Panc1 (cell line): Measurements from ENCODE around the gene CCDC148. TPM values are rescaled to one million over a fixed set of nuclear protein-coding genes. Genes with fewer than 3 reads are reported as not detected.

ENCODE experiments used
- ATAC-seq: fragments of 200-7000 bp; cut with Tn5 transposase; 2 replicates; pipeline ENCODE4 v1.9.1; 2020; ENCODE audit warnings: mild to moderate bottlenecking, moderate library complexity
- BruUV-seq: library from RNA; stranded (reverse); fragments of 400-500 nt; replicated peaks from 2 replicates; lab custom pipeline; 2021; lab: Mats Ljungman, UMichigan
- CTCF ChIA-PET: fragments of 300-600 bp; sonication (Branson Sonifier 250); formaldehyde crosslinking; loops from one replicate; lab custom pipeline; 2022; ENCODE audit warnings: antibody characterized with exemption; lab: Charles Lee
- POLR2A ChIA-PET: fragments of 300-600 bp; sonication (Branson Sonifier 250); formaldehyde crosslinking; loops from one replicate; lab custom pipeline; 2022; ENCODE audit warnings: antibody characterized with exemption; lab: Charles Lee
- DNase-seq: peaks from one replicate; pipeline ENCODE4 v3.0.0-alpha.2; 2010; ENCODE audit warnings: low read depth, low spot score
- H3K27ac ChIP-seq: 2 replicates; pipeline ENCODE4 v1.5.1; 2011; ENCODE audit warnings: mild to moderate bottlenecking, low read length, inconsistent platforms
- H3K27me3 ChIP-seq: fragments of 200-500 bp; sonication (Bioruptor generic); 2 replicates; pipeline ENCODE4 v1.6.0; 2014; ENCODE audit warnings: low read length, inconsistent platforms; ENCODE audit not compliant: control insufficient read depth, insufficient read depth
- H3K36me3 ChIP-seq: fragments of 200-500 bp; sonication (Bioruptor generic); 2 replicates; pipeline ENCODE4 v1.5.1; 2014; ENCODE audit warnings: inconsistent platforms, mild to moderate bottlenecking, low read length, moderate library complexity; ENCODE audit not compliant: control insufficient read depth, insufficient read depth
- H3K4me1 ChIP-seq: 2 replicates; pipeline ENCODE4 v1.5.1; 2011; ENCODE audit warnings: inconsistent platforms, mild to moderate bottlenecking, low read length, moderate library complexity; ENCODE audit not compliant: control insufficient read depth, insufficient read depth
- H3K4me3 ChIP-seq, 2 experiments: 2 replicates each; pipeline ENCODE4 v1.5.1; 2011 to 2012; ENCODE audit warnings: low read depth in 2 of 2, low read length in 2 of 2, mild to moderate bottlenecking in 2 of 2, inconsistent platforms in 1 of 2, moderate library complexity in 1 of 2
- H3K9me3 ChIP-seq: fragments of 200-500 bp; sonication (Bioruptor generic); 2 replicates; pipeline ENCODE4 v1.5.1; 2014; ENCODE audit warnings: low read depth, mild to moderate bottlenecking, inconsistent platforms, low read length, moderate library complexity; ENCODE audit not compliant: control insufficient read depth, insufficient read depth
- CTCF ChIP-seq: fragments of 450-650 bp; IDR thresholded peaks from 2 replicates; pipeline ENCODE4 v1.5.1; 2017; ENCODE audit warnings: mild to moderate bottlenecking
- POLR2AphosphoS5 ChIP-seq: IDR thresholded peaks from 2 replicates; pipeline ENCODE4 v1.6.1; 2012; ENCODE audit warnings: mild to moderate bottlenecking, low read depth, low read length, moderate library complexity
- REST ChIP-seq, 2 experiments: IDR thresholded peaks; 2 replicates each; pipeline ENCODE4 v1.6.1; 2011 to 2012; ENCODE audit warnings: low read depth in 2 of 2, control low read depth in 1 of 2, low read length in 1 of 2, mild to moderate bottlenecking in 1 of 2, moderate library complexity in 1 of 2; ENCODE audit not compliant: insufficient read depth in 1 of 2
- SIN3A ChIP-seq: IDR thresholded peaks from 2 replicates; pipeline ENCODE4 v1.6.1; 2012; ENCODE audit warnings: low read depth, mild to moderate bottlenecking, low read length, moderate library complexity, borderline replicate concordance; ENCODE audit not compliant: insufficient read depth
- TCF7L2 ChIP-seq: IDR thresholded peaks from 2 replicates; pipeline ENCODE4 v1.6.1; 2011; ENCODE audit warnings: mild to moderate bottlenecking, low read depth, low read length, inconsistent platforms
- in situ Hi-C: cut with HindIII; loops from 2 replicates; pipeline ENCODE4 v1.10.0; 2016; ENCODE audit warnings: low sequenced_read_pairs, low pct_unique_long_range_greater_than_20kb
- intact Hi-C: fragments of 100-400 bp; cut with micrococcal nuclease; formaldehyde crosslinking; loops from one replicate; pipeline ENCODE4 v1.10.0; 2022; ENCODE audit not compliant: unreplicated experiment
- total RNA-seq: library from RNA; stranded (reverse); gene quantifications from one replicate; pipeline ENCODE4 v1.2.1, GENCODE V29; 2021; ENCODE audit not compliant: unreplicated experiment

Gene CCDC148
- total RNA-seq, 1 experiment from 2014 or later, result 0.92 TPM

- no peaks in the 10 kb centered on the region for H3K27me3 ChIP-seq
- intact Hi-C loops (no loop called here), in situ Hi-C loops (no loop called here)
- BruUV-seq, result no TSS peak
- POLR2A ChIA-PET, result no interaction called here
- peaks cover 67% of the 10 kb centered on the region for H3K4me1 ChIP-seq
- no peak overlapping the region for H3K4me3 ChIP-seq
- peak overlapping the region; percentile 64; the same call in 1 of the 2 replicates for H3K27ac ChIP-seq
- no peak for DNase-seq
- H3K9me3 ChIP-seq, result no peaks in the 10 kb centered on the region
- TF ChIP-seq REST (IDR thresholded peaks at IDR 0.05; ENCODE audit: insufficient read depth in 1 of 2, low read depth in 2 of 2, low read length in 1 of 2) (no peak), CTCF (no peak), TCF7L2 (no peak), POLR2AphosphoS5 (no peak), SIN3A (no peak)
- CTCF ChIA-PET, result no interaction called here
- H3K36me3 ChIP-seq, result no peaks in the 10 kb centered on the region
- no peak for ATAC-seq
Measured at GRCh38 chr2:158504088-158504487, 47.5 kb upstream of the CCDC148 start.

- Histone ChIP-seq H3K36me3 (no peaks in the 10 kb centered on the region), H3K9me3 (no peaks in the 10 kb centered on the region), H3K4me1 (peaks cover 75% of the 10 kb centered on the region), H3K4me3 (no peak overlapping the region), H3K27ac (peak overlapping the region; percentile 64), H3K27me3 (no peaks in the 10 kb centered on the region)
- DNase-seq (no peak), ATAC-seq (peak; percentile 75)
- CTCF ChIA-PET, result no interaction called here
- POLR2A ChIA-PET, result no interaction called here
- in situ Hi-C loops, result no loop called here
- no TSS peak for BruUV-seq
- TF ChIP-seq SIN3A (no peak), TCF7L2 (no peak)
- intact Hi-C loops, result no loop called here
Measured at GRCh38 chr2:158502974-158503373, 46.4 kb upstream of the CCDC148 start.

GRCh38 chr2:158501301-158501700, 44.7 kb upstream of the CCDC148 start:
- in situ Hi-C loops, result no loop called here
- BruUV-seq, result no TSS peak
- peak overlapping the region; percentile 64; the same call in 1 of the 2 replicates for H3K27ac ChIP-seq
- ATAC-seq (no peak), DNase-seq (no peak)
- TF ChIP-seq POLR2AphosphoS5 (no peak), REST (IDR thresholded peaks at IDR 0.05; ENCODE audit: insufficient read depth in 1 of 2, low read depth in 2 of 2, low read length in 1 of 2) (no peak)
- no peak overlapping the region for H3K4me3 ChIP-seq
- no peaks in the 10 kb centered on the region for H3K9me3 ChIP-seq
- H3K27me3 ChIP-seq, result no peaks in the 10 kb centered on the region
- CTCF ChIA-PET, result no interaction called here
- POLR2A ChIA-PET, result interaction anchor here (0.6 kb wide), 1 partner anchor 16 kb away, joined by 3 read pairs; no protein-coding TSS in a partner anchor
- H3K4me1 ChIP-seq, result peaks cover 86% of the 10 kb centered on the region
- H3K36me3 ChIP-seq, result no peaks in the 10 kb centered on the region
- intact Hi-C loops, result no loop called here
